Hippocampal formation (tissue), 2 donors: ENCODE measurements around the gene HPGD.

Source experiments
- DNase-seq, 2 donors: peaks; one replicate each; lab custom pipeline; 2025; lab: John Stamatoyannopoulos, UW

The HPGD gene

GRCh38 chr4:174474457-174475075 is 47.7 kb downstream of the HPGD start:
- DNase-seq = no peak

- no peak for DNase-seq
These were observed 55.2 kb downstream of the HPGD start for GRCh38 chr4:174467107-174467506.

- no peak for DNase-seq
These were observed 57.3 kb downstream of the HPGD start for GRCh38 chr4:174464949-174465348.

- no peak for DNase-seq
These were observed 60.7 kb downstream of the HPGD start for GRCh38 chr4:174461466-174462106.

- DNase-seq = no peak
These were observed 61.6 kb downstream of the HPGD start for GRCh38 chr4:174460684-174461083.

- no peak for DNase-seq
These were observed 64.8 kb downstream of the HPGD start for GRCh38 chr4:174457468-174457867.

- DNase-seq = no peak
These were observed 67.3 kb downstream of the HPGD start for GRCh38 chr4:174454815-174455473.

- DNase-seq = no peak
These were observed 70.5 kb downstream of the HPGD start for GRCh38 chr4:174451718-174452296.

GRCh38 chr4:174450786-174451125 is 71.5 kb downstream of the HPGD start:
- DNase-seq = no peak

GRCh38 chr4:174449944-174450785 is 72.1 kb downstream of the HPGD start:
- no peak for DNase-seq

- no peak for DNase-seq
These were observed 73.1 kb downstream of the HPGD start for GRCh38 chr4:174449152-174449551.

GRCh38 chr4:174444390-174444789 is 77.9 kb downstream of the HPGD start:
- no peak for DNase-seq
